Ascending aorta (tissue), 2 donors: Measurements from ENCODE around the gene CLPTM1L. TPM values are rescaled to one million over a fixed set of nuclear protein-coding genes. Genes with fewer than 3 reads are reported as not detected.
A peak's percentile ranks its signal among the peaks of the same experiment; 100 is the strongest.

Experiments used
- DNase-seq, 2 donors: peaks; one replicate each; pipeline ENCODE4 v3.0.0-alpha.2; 2019; ENCODE audit warnings: low spot score in 2 of 2
- H3K27ac ChIP-seq, 2 donors: fragments of 200-600 bp; sonication (generic); one replicate each; pipeline ENCODE4 v1.5.1; 2016 to 2017; ENCODE audit warnings: mild to moderate bottlenecking in 1 of 2
- H3K27me3 ChIP-seq: fragments of 200-600 bp; sonication (generic); one replicate; pipeline ENCODE4 v1.5.1; 2017
- H3K36me3 ChIP-seq, 2 donors: fragments of 200-600 bp; sonication (generic); one replicate each; pipeline ENCODE4 v1.5.1; 2016
- H3K4me1 ChIP-seq, 2 donors: fragments of 200-600 bp; sonication (generic); one replicate each; pipeline ENCODE4 v1.5.1; 2016 to 2017; ENCODE audit warnings: mild to moderate bottlenecking in 1 of 2
- H3K4me3 ChIP-seq, 2 donors: fragments of 200-600 bp; sonication (generic); one replicate each; pipeline ENCODE4 v1.5.1; 2016 to 2017; ENCODE audit warnings: mild to moderate bottlenecking in 1 of 2
- H3K9me3 ChIP-seq, 2 donors: fragments of 200-600 bp; sonication (generic); one replicate each; pipeline ENCODE4 v1.5.1; 2016
- intact Hi-C: fragments of 100-400 bp; cut with DNase I; formaldehyde crosslinking; loops from one replicate; pipeline ENCODE4 v1.15.1; 2023
- total RNA-seq: library from RNA; depleted of rRNA; stranded (reverse); fragments of >200 nt; gene quantifications from one replicate; pipeline ENCODE4 v1.1.0, GENCODE V29; 2016
- TF ChIP-seq, protein P1 (sequence below), 3 experiments: fragments of 200-600 bp in 2 of 3; fragments of 450-650 bp in 1 of 3; sonication (generic) in 2 of 3; IDR thresholded peaks; one replicate each; pipeline ENCODE4 v1.5.1; 2016 to 2019; ENCODE audit warnings: antibody characterized with exemption in 3 of 3, mild to moderate bottlenecking in 1 of 3, moderate library complexity in 1 of 3

CLPTM1L gene
- total RNA-seq, 1 donor from 2014 or later: 23.6 TPM

DNA sequence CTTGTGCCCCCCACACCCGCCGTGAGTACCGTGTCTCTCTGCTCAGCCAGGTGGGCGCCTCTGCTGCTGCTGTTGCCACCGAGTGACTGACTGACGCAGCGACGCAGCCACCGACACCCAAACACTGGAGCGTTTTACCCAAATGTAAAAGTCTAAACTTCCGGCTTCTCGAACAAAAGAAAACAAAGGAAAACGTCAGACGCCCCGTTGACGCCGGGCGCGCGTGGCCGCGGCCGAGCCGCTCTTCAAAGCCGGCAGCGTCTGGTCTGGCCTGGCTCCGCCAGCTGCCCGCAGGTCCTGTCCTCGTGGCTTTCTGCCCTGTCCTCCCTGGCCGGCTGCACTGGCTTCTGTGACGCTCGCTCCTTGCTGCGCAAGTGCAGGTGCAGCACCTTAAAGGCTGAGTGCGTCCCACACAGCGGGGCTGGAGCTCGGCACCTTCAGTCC is 41.4 kb upstream of the CLPTM1L start:
- Histone ChIP-seq H3K36me3 (no peaks in the 10 kb centered on the region), H3K27me3 (no peaks in the 10 kb centered on the region), H3K4me1 (peaks cover 0 to 2% of the 10 kb centered on the region in 2 donors), H3K9me3 (no peaks in the 10 kb centered on the region), H3K4me3 (peak overlapping the region; percentile 68 to 88), H3K27ac (peak overlapping the region; percentile 41 to 43)
- DNase-seq: no peak
- TF ChIP-seq, protein P1, sequence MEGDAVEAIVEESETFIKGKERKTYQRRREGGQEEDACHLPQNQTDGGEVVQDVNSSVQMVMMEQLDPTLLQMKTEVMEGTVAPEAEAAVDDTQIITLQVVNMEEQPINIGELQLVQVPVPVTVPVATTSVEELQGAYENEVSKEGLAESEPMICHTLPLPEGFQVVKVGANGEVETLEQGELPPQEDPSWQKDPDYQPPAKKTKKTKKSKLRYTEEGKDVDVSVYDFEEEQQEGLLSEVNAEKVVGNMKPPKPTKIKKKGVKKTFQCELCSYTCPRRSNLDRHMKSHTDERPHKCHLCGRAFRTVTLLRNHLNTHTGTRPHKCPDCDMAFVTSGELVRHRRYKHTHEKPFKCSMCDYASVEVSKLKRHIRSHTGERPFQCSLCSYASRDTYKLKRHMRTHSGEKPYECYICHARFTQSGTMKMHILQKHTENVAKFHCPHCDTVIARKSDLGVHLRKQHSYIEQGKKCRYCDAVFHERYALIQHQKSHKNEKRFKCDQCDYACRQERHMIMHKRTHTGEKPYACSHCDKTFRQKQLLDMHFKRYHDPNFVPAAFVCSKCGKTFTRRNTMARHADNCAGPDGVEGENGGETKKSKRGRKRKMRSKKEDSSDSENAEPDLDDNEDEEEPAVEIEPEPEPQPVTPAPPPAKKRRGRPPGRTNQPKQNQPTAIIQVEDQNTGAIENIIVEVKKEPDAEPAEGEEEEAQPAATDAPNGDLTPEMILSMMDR (IDR thresholded peaks at IDR 0.05): no peak
- intact Hi-C loops: no loop called here

DNA sequence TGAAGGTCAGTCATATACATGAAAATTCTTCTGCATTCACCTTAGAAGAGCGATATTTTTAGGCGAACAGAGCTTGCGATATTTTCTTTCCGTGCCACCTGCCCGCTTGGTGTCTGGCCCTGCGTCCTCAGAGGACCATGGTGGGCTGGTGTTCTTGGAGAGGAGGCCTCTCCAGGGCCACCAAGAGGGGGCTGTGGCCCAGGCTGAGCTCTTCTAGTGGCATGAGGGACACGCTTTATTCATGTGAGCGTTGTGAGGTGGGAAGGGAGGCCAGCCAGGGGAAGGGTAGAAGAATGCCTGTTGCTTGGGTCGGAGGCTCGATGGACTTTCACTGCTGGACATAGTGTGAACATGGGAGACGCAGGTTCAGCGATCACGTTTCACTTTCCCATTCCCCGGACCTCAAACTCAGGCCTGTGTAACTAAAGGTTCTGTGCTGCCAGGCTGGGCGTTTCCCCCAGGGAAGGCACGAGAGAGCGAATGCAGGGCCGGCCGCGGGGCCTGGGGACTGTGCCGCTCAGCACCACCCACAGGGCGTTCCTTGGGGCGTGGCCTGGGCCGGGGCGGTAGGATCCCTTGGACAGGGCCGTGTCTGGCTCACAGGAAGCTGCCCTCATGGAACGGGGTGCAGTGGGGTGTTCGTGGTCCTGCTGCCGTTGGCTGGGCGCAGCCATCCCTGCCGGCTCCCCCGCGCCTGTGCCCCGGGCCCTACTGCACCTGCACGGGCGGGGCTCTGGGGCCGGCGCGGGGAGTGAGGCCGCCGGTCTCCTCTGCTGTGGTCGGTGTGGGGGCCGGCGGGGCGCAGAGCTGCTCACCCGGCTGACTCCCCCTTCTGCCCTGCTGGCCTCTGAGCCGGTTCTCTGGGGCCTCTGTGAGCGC is 40.7 kb upstream of the CLPTM1L start:
- Histone ChIP-seq H3K27ac (peak overlapping the region; percentile 41 to 43), H3K27me3 (no peaks in the 10 kb centered on the region), H3K4me1 (peaks cover 0 to 2% of the 10 kb centered on the region in 2 donors)

DNA sequence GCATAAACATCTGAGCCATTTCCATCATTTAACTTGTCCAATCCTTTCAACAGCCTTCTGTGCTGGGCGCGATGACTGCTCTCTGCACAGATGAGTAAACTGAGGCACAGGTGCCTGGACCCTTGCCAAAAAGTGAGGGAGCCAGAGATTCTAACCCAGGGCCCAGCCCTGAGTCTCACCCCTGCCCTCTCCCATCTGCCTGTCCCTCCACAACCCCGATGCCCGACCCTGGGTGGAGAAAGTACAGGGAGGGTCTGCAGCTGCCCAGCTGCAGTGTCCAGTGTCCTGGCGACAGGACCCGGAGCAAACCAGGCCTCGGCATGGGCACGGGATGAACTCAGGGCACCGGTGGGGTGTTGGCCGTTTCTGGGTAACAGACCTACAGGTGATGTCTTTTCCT is 39.6 kb upstream of the CLPTM1L start:
- Histone ChIP-seq H3K9me3 (no peaks in the 10 kb centered on the region), H3K27ac (no peak overlapping the region), H3K27me3 (no peaks in the 10 kb centered on the region), H3K4me1 (peaks cover 0 to 2% of the 10 kb centered on the region in 2 donors), H3K36me3 (no peaks in the 10 kb centered on the region), H3K4me3 (no peak overlapping the region)
- TF ChIP-seq, protein P1 (IDR thresholded peaks at IDR 0.05): no peak
- no peak for DNase-seq
- intact Hi-C loops: no loop called here

More for the DNA sequence above, 40.7 kb upstream of the CLPTM1L start:
- H3K36me3 ChIP-seq: no peaks in the 10 kb centered on the region
- peak; percentile 44 to 91 for DNase-seq
- peak overlapping the region; percentile 68 to 88 for H3K4me3 ChIP-seq
- TF ChIP-seq, protein P1 (IDR thresholded peaks at IDR 0.05): no peak
- H3K9me3 ChIP-seq: no peaks in the 10 kb centered on the region
- intact Hi-C loops: no loop called here

DNA sequence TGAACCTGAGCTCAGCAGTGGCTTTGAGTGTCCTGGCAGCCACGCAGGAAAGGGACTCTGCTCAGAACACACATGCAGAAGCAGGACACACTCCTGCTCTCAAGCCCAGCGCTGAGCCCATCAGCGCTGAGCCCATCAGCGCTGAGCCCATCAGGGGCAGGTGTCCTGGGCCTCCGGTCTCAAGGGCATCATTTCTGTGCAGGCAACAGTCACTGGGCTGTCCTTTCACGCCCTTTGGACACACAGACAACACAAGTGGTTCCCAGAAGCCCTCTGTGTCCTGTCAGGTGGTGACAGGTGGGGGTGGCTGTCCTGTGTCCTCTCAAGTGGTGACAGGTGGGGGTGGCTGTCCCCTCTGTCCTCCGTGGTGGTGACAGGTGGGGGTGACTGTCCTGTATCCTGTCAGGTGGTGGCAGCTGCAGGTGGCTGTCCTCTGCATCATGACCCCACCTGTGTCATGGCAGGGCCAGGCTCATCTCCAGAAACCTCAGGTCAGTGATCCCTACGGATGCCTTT is 39.0 kb upstream of the CLPTM1L start:
- no peaks in the 10 kb centered on the region for H3K9me3 ChIP-seq
- H3K27me3 ChIP-seq: no peaks in the 10 kb centered on the region
- H3K27ac ChIP-seq: no peak overlapping the region
- intact Hi-C loops: no loop called here
- TF ChIP-seq, protein P1 (IDR thresholded peaks at IDR 0.05): no peak
- DNase-seq: no peak
- H3K4me1 ChIP-seq: peaks cover 0 to 2% of the 10 kb centered on the region in 2 donors
- no peaks in the 10 kb centered on the region for H3K36me3 ChIP-seq
- H3K4me3 ChIP-seq: no peak overlapping the region

DNA sequence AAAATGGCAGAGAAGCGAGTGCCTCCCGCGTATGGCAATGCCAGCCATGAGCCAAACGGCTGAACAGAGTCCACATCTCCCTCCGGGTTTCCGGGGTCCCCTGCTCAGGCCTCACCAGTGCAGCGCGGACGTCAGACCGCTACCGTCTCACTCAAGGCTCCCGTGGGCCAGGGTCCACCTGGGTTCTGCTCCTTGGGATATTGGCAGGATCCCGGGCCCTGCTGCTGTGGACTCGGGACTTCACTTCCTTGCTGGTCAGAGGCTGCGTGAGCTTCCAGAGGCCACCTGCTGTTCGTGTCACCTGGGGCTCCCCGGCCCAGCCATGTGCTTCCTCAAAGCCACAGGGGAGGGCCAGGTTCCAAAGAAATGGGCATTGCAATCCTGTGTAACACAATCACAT is 38.4 kb upstream of the CLPTM1L start:
- H3K9me3 ChIP-seq: no peaks in the 10 kb centered on the region
- H3K4me1 ChIP-seq: peaks cover 0 to 2% of the 10 kb centered on the region in 2 donors
- intact Hi-C loops: no loop called here
- TF ChIP-seq, protein P1 (IDR thresholded peaks at IDR 0.05): no peak
- H3K36me3 ChIP-seq: no peaks in the 10 kb centered on the region
- H3K4me3 ChIP-seq: no peak overlapping the region
- no peaks in the 10 kb centered on the region for H3K27me3 ChIP-seq
- no peak overlapping the region for H3K27ac ChIP-seq
- DNase-seq: no peak
